GM21723 (cell line): ENCODE measurements around the gene PPARGC1A.

Experiments
- ATAC-seq: cut with Tn5 transposase; IDR thresholded peaks from one replicate; pipeline ENCODE4 v1.9.1; 2021; ENCODE audit warnings: mild to moderate bottlenecking, moderate library complexity; ENCODE audit not compliant: unreplicated experiment

The PPARGC1A gene

GRCh38 chr4:23889814-23890341 is at the start of gene PPARGC1A:
PPARGC1A (minus strand) TSS chr4:23890047; CDS start chr4:23889957, 90 bp downstream.
- ATAC-seq: no peak

- ATAC-seq: no peak
Measured at GRCh38 chr4:23938796-23939195, 48.9 kb upstream of the PPARGC1A start.

- ATAC-seq: no peak
Measured at GRCh38 chr4:23937173-23937572, 47.3 kb upstream of the PPARGC1A start.

- ATAC-seq: no peak
Measured at GRCh38 chr4:23934915-23935314, 45.1 kb upstream of the PPARGC1A start.

- ATAC-seq: no peak
Measured at GRCh38 chr4:23934223-23934622, 44.4 kb upstream of the PPARGC1A start.

- ATAC-seq: no peak
Measured at GRCh38 chr4:23932901-23933308, 43.1 kb upstream of the PPARGC1A start.

- ATAC-seq: no peak
Measured at GRCh38 chr4:23932186-23932585, 42.3 kb upstream of the PPARGC1A start.

- ATAC-seq: no peak
Measured at GRCh38 chr4:23931489-23931830, 41.6 kb upstream of the PPARGC1A start.

- ATAC-seq: no peak
Measured at GRCh38 chr4:23930750-23931488, 41.1 kb upstream of the PPARGC1A start.

GRCh38 chr4:23929248-23929647 is 39.4 kb upstream of the PPARGC1A start:
- ATAC-seq: no peak

GRCh38 chr4:23924556-23924955 is 34.7 kb upstream of the PPARGC1A start:
- no peak for ATAC-seq

GRCh38 chr4:23923840-23924239 is 34.0 kb upstream of the PPARGC1A start:
- no peak for ATAC-seq

GRCh38 chr4:23923141-23923540 is 33.3 kb upstream of the PPARGC1A start:
- ATAC-seq: no peak

- no peak for ATAC-seq
Measured at GRCh38 chr4:23922541-23923111, 32.8 kb upstream of the PPARGC1A start.

- ATAC-seq: no peak
Measured at GRCh38 chr4:23922013-23922412, 32.2 kb upstream of the PPARGC1A start.

GRCh38 chr4:23921447-23921845 is 31.6 kb upstream of the PPARGC1A start:
- no peak for ATAC-seq

GRCh38 chr4:23920716-23921446 is 31.0 kb upstream of the PPARGC1A start:
- no peak for ATAC-seq

GRCh38 chr4:23920296-23920695 is 30.4 kb upstream of the PPARGC1A start:
- ATAC-seq: no peak

- ATAC-seq: no peak
Measured at GRCh38 chr4:23916282-23916681, 26.4 kb upstream of the PPARGC1A start.

GRCh38 chr4:23915459-23916132 is 25.7 kb upstream of the PPARGC1A start:
- ATAC-seq: no peak
